ENCODE measurements around the gene SYNJ2.

GRCh38 chr6:158060455-158061360, 79.0 kb downstream of the SYNJ2 start:
- TF ChIP-seq CTCF (IDR thresholded peaks at IDR 0.05) (no peak), POLR2A (IDR thresholded peaks at IDR 0.05) (no peak)
